ENCODE results near the gene SEPTIN11. TPM values are rescaled to one million over a fixed set of nuclear protein-coding genes. Genes with fewer than 3 reads are reported as not detected.

The SEPTIN11 gene
- total RNA-seq, 4 donors from 2014 or later = 74.1 to 144 (median 86.9) TPM

DNA sequence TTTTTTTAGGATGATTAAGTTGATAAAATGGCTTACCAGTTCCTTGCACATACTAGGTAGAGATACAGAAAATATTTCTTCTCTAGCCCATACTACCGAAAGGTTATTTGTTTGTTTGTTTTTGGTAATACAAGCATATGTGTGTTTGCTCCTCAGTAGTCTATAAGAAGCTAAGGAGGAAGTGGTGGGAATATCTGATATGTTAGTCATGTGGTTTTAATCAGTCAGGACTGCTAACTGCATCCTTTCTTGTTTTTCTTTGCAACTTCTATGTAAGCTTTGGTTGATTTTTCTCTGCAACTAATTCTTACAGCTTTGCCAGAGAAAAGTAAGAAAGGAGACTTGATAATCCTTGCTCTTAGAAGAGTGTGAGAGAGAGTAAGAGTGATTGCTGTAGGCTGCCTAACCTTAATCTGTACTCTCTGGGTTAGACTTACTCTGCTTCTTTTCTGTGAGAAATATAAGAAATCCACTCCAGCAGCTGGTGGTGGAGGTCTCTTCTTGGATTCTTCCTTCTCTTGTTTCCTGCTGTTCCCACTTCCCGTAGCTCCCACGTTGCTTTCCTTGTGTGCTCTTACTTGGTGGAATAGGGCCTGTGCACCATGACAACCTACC, 28.3 kb downstream of the SEPTIN11 start:
- intact Hi-C loops (cut with DNase I) = no loop called here
- TF ChIP-seq CTCF (IDR thresholded peaks at IDR 0.05) (no peak), POLR2AphosphoS5 (IDR thresholded peaks at IDR 0.05) (no peak), EP300 (IDR thresholded peaks at IDR 0.05) (no peak), POLR2A (IDR thresholded peaks at IDR 0.05; ENCODE audit: low read depth) (no peak)
- Histone ChIP-seq H3K9me3 (no peaks in the 10 kb centered on the region), H3K4me3 (no peak overlapping the region), H3K27ac (replicated peaks in 1 of 4) (no peak overlapping the region), H3K36me3 (no peaks in the 10 kb centered on the region), H3K4me1 (peaks cover 4 to 39% (median 13%) of the 10 kb centered on the region in 4 donors), H3K27me3 (no peaks in the 10 kb centered on the region)
- no peak for DNase-seq (ENCODE audit: extremely low spot score)
- WGBS = 77% methylated on average over 3 of the region's 3 CpGs

DNA sequence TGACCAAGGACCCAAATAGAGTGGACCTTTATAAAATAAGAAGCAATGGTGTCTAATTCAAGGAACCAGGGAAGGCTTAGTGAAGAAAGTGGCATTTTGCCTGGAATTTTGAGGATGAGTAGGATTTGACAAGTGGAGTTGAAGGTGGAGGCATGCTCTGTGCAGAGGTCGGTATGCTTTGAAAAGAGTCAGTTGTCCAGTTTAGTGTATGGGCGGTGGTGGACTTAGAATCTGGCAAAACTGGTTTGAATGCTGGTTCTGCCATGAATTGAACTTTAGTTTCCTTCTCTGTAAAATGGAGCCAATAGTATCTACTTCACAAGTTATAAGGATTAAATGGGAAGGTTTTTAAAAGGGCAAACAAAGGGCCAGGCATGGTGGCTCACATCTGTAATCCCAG, 29.7 kb downstream of the SEPTIN11 start:
- intact Hi-C loops (cut with DNase I) = no loop called here
- Histone ChIP-seq H3K9me3 (no peaks in the 10 kb centered on the region), H3K27ac (replicated peaks in 1 of 4) (no peak overlapping the region), H3K4me1 (peaks cover 14 to 51% (median 21%) of the 10 kb centered on the region in 4 donors), H3K4me3 (no peak overlapping the region), H3K27me3 (no peaks in the 10 kb centered on the region), H3K36me3 (no peaks in the 10 kb centered on the region)
- no peak for DNase-seq (ENCODE audit: extremely low spot score)
- TF ChIP-seq EP300 (IDR thresholded peaks at IDR 0.05) (no peak), POLR2A (IDR thresholded peaks at IDR 0.05; ENCODE audit: low read depth) (no peak)
- 97% methylated on average over 2 of the region's 2 CpGs for WGBS

- H3K36me3 ChIP-seq = no peaks in the 10 kb centered on the region
- no peak for DNase-seq (ENCODE audit: extremely low spot score)
- H3K4me1 ChIP-seq = peaks cover 16 to 56% (median 30%) of the 10 kb centered on the region in 4 donors
- H3K27ac ChIP-seq (replicated peaks in 1 of 4) = no peak overlapping the region
- intact Hi-C loops (cut with DNase I) = no loop called here
- no peaks in the 10 kb centered on the region for H3K27me3 ChIP-seq
- TF ChIP-seq CTCF (IDR thresholded peaks at IDR 0.05) = no peak
- no peak for TF ChIP-seq EP300 (IDR thresholded peaks at IDR 0.05)
- TF ChIP-seq POLR2AphosphoS5 (IDR thresholded peaks at IDR 0.05) = no peak
- H3K9me3 ChIP-seq = no peaks in the 10 kb centered on the region
- H3K4me3 ChIP-seq = no peak overlapping the region
- WGBS = 73% methylated on average over 6 of the region's 6 CpGs
Observed at GRCh38 chr4:76980261-76980660, 30.7 kb downstream of the SEPTIN11 start.

GRCh38 chr4:76981644-76982043, 32.1 kb downstream of the SEPTIN11 start:
- Histone ChIP-seq H3K4me1 (peaks cover 21 to 68% (median 43%) of the 10 kb centered on the region in 4 donors), H3K27me3 (no peaks in the 10 kb centered on the region), H3K27ac (replicated peaks in 1 of 4) (no peak overlapping the region), H3K9me3 (no peaks in the 10 kb centered on the region), H3K4me3 (no peak overlapping the region), H3K36me3 (no peaks in the 10 kb centered on the region)
- 83% methylated on average over 3 of the region's 3 CpGs for WGBS
- intact Hi-C loops (cut with DNase I) = no loop called here
- no peak for TF ChIP-seq POLR2A (IDR thresholded peaks at IDR 0.05; ENCODE audit: low read depth)
- no peak for TF ChIP-seq EP300 (IDR thresholded peaks at IDR 0.05)
- TF ChIP-seq POLR2AphosphoS5 (IDR thresholded peaks at IDR 0.05) = no peak
- no peak for TF ChIP-seq CTCF (IDR thresholded peaks at IDR 0.05)
- DNase-seq (ENCODE audit: extremely low spot score) = no peak

DNA sequence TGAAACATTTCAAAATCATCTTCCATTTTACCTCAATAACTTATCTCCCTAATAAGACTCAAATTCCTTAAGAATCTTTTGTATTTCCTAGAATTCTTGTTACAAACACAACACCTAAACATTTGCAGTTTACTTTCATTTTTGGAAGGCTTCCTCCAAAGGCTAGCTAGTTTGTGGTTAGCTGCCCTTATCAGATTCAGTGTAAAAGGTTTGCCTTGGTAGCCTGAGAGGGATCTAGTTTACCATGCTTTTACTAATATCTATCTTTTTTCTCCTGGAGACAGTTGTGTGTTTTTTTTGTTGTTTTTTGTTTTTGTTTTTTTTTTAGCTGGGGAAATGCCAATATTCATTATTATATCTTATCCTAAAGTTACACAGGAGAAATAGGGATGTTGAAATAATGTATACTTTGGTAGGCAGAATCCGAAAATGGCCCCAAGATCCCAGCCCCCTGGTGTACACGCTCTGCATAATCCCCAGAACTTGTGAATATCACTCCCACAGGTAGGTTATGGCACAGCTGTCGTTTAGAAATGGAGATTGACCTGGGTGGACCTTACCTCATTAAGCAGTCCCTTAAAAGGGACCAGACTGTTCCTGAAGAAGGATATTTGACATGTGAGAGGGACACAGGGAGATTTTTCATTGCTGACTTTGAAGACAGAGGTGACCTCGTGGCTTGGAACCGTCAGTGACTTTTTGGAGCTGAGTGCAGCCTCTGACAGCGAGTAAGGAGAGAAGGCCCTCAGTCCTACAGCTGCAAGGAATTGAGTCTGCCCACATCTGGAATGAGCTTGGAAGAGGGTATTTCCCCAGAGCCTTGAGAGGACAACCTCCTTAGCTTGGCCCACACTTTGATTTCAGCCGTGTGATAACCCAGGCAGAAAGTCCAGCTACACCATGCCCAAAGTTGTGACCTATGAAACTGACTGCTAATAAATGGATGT, 33.4 kb downstream of the SEPTIN11 start:
- Histone ChIP-seq H3K4me3 (no peak overlapping the region), H3K4me1 (peaks cover 25 to 67% (median 45%) of the 10 kb centered on the region in 4 donors), H3K27me3 (no peaks in the 10 kb centered on the region), H3K9me3 (no peaks in the 10 kb centered on the region), H3K36me3 (no peaks in the 10 kb centered on the region), H3K27ac (replicated peaks in 1 of 4) (peak overlapping the region in 3 of 4 donors; percentile 56 to 58 (median 57))
- no peak for TF ChIP-seq EP300 (IDR thresholded peaks at IDR 0.05)
- TF ChIP-seq CTCF (IDR thresholded peaks at IDR 0.05) = no peak
- TF ChIP-seq POLR2A (IDR thresholded peaks at IDR 0.05; ENCODE audit: low read depth) = no peak
- no peak for TF ChIP-seq POLR2AphosphoS5 (IDR thresholded peaks at IDR 0.05)
- WGBS = 78% methylated on average over 7 of the region's 7 CpGs
- DNase-seq (ENCODE audit: extremely low spot score) = no peak
- intact Hi-C loops (cut with DNase I) = no loop called here
